GM12874 (cell line): ENCODE data around the gene KLK11.

Experiments used
- TF ChIP-seq, protein P1 (sequence below): IDR thresholded peaks from 2 replicates; pipeline ENCODE4 v1.5.1; 2011; ENCODE audit warnings: low read depth, mild to moderate bottlenecking, control low read depth, low read length, moderate library complexity; ENCODE audit not compliant: insufficient read depth

The KLK11 gene

DNA sequence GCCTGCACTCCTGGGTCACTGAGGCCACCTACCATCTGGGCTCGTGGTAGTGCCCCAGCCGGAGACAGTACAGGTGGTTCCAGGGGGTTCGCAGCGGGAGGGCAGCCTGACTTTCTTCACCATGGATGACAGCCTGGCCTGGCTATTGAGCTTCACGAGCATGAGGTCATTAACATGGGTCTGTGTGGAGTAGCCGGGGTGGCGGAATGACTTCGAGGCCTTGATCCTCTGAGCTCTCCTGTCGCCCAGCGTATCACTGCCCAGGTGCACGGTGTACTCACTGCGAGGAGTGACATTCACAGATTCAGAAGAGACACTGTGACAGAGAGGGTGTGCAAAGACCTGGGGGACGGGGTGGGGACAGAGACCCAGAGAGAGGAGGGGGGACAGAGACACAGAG lies 46.2 kb downstream of the KLK11 start:
- TF ChIP-seq, protein P1, sequence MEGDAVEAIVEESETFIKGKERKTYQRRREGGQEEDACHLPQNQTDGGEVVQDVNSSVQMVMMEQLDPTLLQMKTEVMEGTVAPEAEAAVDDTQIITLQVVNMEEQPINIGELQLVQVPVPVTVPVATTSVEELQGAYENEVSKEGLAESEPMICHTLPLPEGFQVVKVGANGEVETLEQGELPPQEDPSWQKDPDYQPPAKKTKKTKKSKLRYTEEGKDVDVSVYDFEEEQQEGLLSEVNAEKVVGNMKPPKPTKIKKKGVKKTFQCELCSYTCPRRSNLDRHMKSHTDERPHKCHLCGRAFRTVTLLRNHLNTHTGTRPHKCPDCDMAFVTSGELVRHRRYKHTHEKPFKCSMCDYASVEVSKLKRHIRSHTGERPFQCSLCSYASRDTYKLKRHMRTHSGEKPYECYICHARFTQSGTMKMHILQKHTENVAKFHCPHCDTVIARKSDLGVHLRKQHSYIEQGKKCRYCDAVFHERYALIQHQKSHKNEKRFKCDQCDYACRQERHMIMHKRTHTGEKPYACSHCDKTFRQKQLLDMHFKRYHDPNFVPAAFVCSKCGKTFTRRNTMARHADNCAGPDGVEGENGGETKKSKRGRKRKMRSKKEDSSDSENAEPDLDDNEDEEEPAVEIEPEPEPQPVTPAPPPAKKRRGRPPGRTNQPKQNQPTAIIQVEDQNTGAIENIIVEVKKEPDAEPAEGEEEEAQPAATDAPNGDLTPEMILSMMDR = no peak

DNA sequence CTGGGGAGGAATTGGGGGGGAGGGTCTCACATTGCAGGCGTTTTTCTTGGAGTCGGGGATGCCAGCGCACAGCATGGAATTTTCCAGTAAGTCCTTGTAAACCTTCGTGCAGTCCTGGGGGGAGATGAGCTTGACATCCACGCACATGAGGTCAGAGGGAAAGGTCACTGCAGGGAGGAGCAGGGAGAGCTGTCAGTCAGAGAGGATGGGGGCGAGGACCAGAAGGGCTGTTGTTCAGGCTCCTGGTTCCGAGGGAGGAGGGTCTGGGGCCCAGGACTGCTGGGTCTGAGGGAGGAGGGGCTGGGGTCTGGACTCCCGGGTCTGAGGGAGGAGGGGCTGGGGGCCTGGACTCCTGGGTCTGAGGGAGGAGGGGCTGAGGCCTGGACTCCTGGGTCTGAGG lies 46.7 kb downstream of the KLK11 start:
- TF ChIP-seq, protein P1 = no peak

DNA sequence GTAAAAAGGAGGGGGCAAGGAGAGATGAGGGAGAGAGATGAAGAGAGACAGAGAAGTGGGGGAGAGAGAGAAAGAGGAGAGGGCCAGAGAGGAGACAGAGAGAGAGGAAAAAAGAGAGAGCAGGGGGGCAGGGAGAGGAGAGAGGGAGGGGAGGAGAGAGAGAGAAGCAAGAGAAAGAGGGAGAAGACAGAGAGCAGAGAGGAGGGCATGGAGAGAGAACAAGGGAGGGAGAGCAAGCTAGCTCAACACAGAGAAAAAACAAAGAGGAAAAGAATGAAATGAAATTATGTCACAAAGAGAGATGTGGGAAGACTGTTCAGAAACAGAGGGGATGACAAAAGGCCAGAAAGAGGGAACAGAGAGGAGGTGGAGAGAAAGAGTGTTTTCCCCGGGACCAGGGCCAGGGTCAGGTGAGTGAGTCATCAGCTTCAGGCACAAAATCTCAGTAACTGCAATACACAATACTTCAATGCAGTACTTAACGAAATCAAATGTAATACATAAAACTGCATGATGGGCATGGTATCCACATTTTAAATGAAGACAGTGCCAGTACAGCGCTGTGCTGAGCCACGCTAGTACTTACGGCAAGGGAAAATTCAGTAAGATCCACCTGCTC lies 47.5 kb downstream of the KLK11 start:
- TF ChIP-seq, protein P1 = no peak

DNA sequence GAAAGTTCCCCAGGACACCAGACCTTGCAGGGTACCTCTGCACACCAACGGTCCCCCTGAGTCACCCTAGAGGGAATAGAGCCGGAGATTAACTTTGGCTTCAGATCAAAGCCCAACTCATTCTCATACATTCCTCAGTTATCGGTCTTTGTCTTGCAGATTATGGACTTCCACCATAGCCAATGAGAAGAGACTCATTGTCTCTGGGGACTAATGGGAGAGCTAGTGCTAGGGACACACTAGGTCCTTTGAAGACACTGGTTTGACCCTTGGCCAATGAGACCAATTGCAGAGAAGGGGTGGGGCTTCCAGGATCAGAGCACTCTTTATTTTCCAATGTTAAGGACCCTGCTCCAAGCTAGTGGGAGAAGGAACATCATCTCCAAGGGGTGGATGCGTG lies 48.8 kb downstream of the KLK11 start:
- TF ChIP-seq, protein P1 = no peak

DNA sequence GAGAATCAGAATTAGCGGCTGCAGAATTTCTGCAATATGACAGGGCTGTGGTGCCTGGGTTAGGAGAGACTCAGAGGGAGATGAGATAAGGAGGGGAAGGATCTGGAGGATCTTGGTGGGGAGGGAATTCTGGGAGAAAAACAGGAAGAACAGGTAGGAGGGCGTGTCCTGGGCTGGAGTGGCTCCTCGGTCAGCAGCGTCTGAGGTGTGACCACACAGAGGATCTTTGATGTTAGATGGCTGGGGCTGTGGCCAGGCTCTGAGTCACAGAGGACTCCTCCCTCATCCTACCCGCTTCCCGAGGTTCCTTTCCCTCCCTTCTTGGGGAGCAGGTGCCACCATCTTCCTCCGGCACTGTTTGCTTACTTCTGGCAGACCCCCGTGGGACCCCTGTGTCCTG lies 50.6 kb downstream of the KLK11 start:
- TF ChIP-seq, protein P1 = no peak

DNA sequence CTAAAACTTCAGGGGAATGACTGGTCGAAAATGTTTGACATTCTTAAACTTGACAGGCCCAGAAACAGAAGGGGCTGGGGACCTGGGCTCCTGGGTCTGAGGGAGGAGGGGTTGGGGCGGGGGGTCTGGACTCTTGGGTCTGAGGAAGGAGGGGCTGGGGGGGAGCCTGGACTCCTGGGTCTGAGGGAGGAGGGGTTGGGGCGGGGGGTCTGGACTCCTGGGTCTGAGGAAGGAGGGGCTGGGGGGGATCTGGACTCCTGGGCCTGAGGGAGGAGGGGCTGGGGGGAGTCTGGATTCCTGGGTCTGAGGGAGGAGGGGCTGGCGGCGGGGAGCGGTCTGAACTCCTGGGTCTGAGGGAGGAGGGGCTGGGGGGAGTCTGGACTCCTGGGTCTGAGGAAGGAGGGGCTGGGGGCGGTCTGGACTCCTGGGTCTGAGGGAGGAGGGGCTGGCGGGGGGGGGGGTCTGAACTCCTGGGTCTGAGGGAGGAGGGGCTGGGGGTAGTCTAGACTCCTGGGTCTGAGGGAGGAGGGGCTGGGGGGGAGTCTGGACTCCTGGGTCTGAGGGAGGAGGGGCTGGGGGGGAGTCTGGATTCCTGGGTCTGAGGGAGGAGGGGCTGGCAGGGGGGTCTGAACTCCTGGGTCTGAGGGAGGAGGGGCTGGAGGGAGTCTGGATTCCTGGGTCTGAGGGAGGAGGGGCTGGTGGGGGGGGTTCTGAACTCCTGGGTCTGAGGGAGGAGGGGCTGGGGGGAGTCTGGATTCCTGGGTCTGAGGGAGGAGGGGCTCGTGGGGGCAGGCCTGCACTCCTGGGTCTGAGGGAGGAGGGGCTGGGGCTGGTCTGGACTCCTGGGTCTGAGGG lies 51.5 kb downstream of the KLK11 start:
- TF ChIP-seq, protein P1 = no peak

DNA sequence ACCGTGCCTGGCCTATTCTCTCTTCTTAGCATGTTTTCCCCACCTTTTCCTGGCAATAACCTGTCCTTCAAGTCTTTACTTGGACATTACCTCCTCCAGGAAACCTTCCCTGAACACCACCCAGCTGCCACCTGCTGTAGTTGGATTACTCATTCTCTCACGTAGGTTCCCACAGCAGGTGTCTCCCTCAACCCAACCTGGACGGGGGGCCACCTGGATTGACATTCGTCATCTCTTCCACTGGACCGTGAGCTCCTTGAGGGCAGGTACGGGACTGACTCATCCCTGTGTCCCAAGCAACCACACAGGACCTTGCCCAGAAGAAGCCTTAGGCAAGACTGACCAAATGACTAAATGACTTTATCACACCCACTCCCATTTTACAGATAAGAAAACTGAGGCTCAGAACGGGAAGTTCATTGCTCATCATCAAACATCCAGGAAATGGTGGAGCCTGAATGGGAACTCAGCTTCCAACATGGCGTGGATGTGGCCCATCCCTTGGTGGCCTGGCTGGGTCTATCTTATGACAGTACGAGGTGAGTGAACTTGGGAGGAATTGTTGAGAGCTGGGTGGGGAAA lies 53.5 kb downstream of the KLK11 start:
- TF ChIP-seq, protein P1 = no peak
